CD4-positive, alpha-beta T cell (primary cell): Measurements from ENCODE around the gene NUBPL. TPM values are rescaled to one million over a fixed set of nuclear protein-coding genes. Genes with fewer than 3 reads are reported as not detected.

ENCODE experiments used
- ATAC-seq: fragments of 200-7000 bp; cut with Tn5 transposase; one replicate; pipeline ENCODE4 v1.10.0; 2022; ENCODE audit warnings: mild to moderate bottlenecking; ENCODE audit not compliant: poor library complexity
- CTCF ChIA-PET: fragments of 350-600 bp; sonication (Branson Sonifier 250); formaldehyde crosslinking; loops from one replicate; lab custom pipeline; 2021; ENCODE audit warnings: antibody characterized with exemption, inconsistent platforms; lab: Charles Lee
- POLR2A ChIA-PET: fragments of 350-600 bp; sonication (Branson Sonifier 250); formaldehyde crosslinking; loops from one replicate; lab custom pipeline; 2021; ENCODE audit warnings: antibody characterized with exemption, inconsistent platforms; lab: Charles Lee
- DNase-seq, 14 experiments: peaks; one replicate each; pipeline ENCODE4 v3.0.0-alpha.2; 2013 to 2020; ENCODE audit warnings: mixed read lengths in 2 of 14
- H3K27ac ChIP-seq, 2 donors: one replicate each; pipeline versions ENCODE4 v1.5.1 to v1.7.0; 2013; ENCODE audit warnings: low read length in 2 of 2, low read depth in 1 of 2, mild to moderate bottlenecking in 1 of 2
- H3K27me3 ChIP-seq, 2 experiments: 1 replicate in 1 of 2; 2 replicates in 1 of 2; pipeline versions ENCODE4 v1.6.1 to v1.7.0; 2013; ENCODE audit warnings: low read length in 2 of 2, control low read depth in 1 of 2, mild to moderate bottlenecking in 1 of 2, moderate library complexity in 1 of 2; ENCODE audit not compliant: insufficient read depth in 2 of 2, control insufficient read depth in 1 of 2
- H3K36me3 ChIP-seq: one replicate; pipeline ENCODE4 v1.6.1; 2013; ENCODE audit warnings: low read length, control low read depth; ENCODE audit not compliant: insufficient read depth
- H3K4me1 ChIP-seq: one replicate; pipeline ENCODE4 v1.6.1; 2013; ENCODE audit warnings: low read length, control low read depth; ENCODE audit not compliant: insufficient read depth
- H3K4me3 ChIP-seq: one replicate; pipeline ENCODE4 v1.5.1; 2013; ENCODE audit warnings: mild to moderate bottlenecking, low read length, moderate library complexity
- H3K9me3 ChIP-seq, 2 experiments: 1 replicate in 1 of 2; 2 replicates in 1 of 2; pipeline versions ENCODE4 v1.6.1 to v1.7.0; 2013; ENCODE audit warnings: low read length in 2 of 2, mild to moderate bottlenecking in 2 of 2, control low read depth in 1 of 2, moderate library complexity in 1 of 2; ENCODE audit not compliant: control insufficient read depth in 1 of 2, insufficient read depth in 1 of 2
- H3K27ac Mint-ChIP-seq: one replicate; pipeline ENCODE4 v1.8.0; 2020; ENCODE audit warnings: mixed read lengths
- H3K27me3 Mint-ChIP-seq: one replicate; pipeline ENCODE4 v1.8.0; 2021; ENCODE audit warnings: mixed read lengths
- H3K36me3 Mint-ChIP-seq: one replicate; pipeline ENCODE4 v1.8.0; 2021; ENCODE audit warnings: low read depth, mixed read lengths
- H3K4me1 Mint-ChIP-seq: one replicate; pipeline ENCODE4 v1.8.0; 2021; ENCODE audit warnings: low read depth, mixed read lengths
- H3K4me3 Mint-ChIP-seq: one replicate; pipeline ENCODE4 v1.8.0; 2020; ENCODE audit warnings: mild to moderate bottlenecking, mixed read lengths
- H3K9me3 Mint-ChIP-seq: one replicate; pipeline ENCODE4 v1.8.0; 2020; ENCODE audit warnings: mixed read lengths
- intact Hi-C, 2 experiments: fragments of 100-400 bp; cut with DNase I in 1 of 2; cut with micrococcal nuclease in 1 of 2; formaldehyde crosslinking; loops; one replicate each; pipeline versions ENCODE4 v1.15.1 to v1.9.0; 2023 to 2025; cut with DNase I, micrococcal nuclease
- total RNA-seq, 174 experiments: library from RNA in 2 of 174; stranded (reverse) in 2 of 174; gene quantifications; one replicate each; pipeline ENCODE4 v1.2.3 and lab custom pipeline; 2021 to 2026
- TF ChIP-seq, protein P1 (sequence below): fragments of 200-600 bp; IDR thresholded peaks from one replicate; pipeline ENCODE4 v1.8.0; 2022; ENCODE audit warnings: antibody characterized with exemption, mild to moderate bottlenecking

NUBPL gene
- total RNA-seq, 2 experiments from 2014 or later = 7.2 to 8.2 TPM

DNA sequence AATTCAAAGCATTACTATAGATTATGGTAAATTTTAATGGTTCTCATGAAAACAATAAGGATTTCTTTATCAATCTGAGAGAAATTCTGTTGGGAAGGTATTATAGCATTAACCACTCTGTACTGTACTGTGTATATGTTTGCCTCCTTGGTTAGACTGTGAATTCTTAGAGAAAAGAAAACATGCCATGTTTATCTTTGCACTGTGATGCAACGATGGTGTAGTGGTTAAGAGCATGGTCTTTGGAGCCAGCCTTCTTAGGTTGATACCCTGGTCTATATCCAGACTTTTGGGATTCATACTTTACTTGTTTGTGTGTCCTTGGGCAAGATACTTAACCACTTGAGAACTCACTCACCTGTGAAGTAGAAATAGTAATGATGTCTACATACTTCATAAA lies 32.2 kb upstream of the NUBPL start:
- Histone ChIP-seq H3K4me1 (no peaks in the 10 kb centered on the region), H3K27ac (no peak overlapping the region), H3K9me3 (peaks cover 0 to 10% of the 10 kb centered on the region in 2 experiments), H3K36me3 (no peaks in the 10 kb centered on the region), H3K27me3 (no peaks in the 10 kb centered on the region), H3K4me3 (no peak overlapping the region)
- no peak overlapping the region for H3K4me3 Mint-ChIP-seq
- TF ChIP-seq, protein P1, sequence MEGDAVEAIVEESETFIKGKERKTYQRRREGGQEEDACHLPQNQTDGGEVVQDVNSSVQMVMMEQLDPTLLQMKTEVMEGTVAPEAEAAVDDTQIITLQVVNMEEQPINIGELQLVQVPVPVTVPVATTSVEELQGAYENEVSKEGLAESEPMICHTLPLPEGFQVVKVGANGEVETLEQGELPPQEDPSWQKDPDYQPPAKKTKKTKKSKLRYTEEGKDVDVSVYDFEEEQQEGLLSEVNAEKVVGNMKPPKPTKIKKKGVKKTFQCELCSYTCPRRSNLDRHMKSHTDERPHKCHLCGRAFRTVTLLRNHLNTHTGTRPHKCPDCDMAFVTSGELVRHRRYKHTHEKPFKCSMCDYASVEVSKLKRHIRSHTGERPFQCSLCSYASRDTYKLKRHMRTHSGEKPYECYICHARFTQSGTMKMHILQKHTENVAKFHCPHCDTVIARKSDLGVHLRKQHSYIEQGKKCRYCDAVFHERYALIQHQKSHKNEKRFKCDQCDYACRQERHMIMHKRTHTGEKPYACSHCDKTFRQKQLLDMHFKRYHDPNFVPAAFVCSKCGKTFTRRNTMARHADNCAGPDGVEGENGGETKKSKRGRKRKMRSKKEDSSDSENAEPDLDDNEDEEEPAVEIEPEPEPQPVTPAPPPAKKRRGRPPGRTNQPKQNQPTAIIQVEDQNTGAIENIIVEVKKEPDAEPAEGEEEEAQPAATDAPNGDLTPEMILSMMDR = no peak
- no peaks in the 10 kb centered on the region for H3K9me3 Mint-ChIP-seq
- CTCF ChIA-PET = no interaction called here
- POLR2A ChIA-PET = interaction anchor here (0.7 kb wide), 1 partner anchor 798 kb away, joined by 3 read pairs; no protein-coding TSS in a partner anchor
- H3K4me1 Mint-ChIP-seq = no peaks in the 10 kb centered on the region
- DNase-seq (no peak), ATAC-seq (no peak)
- H3K36me3 Mint-ChIP-seq = no peaks in the 10 kb centered on the region
- H3K27ac Mint-ChIP-seq = no peak overlapping the region
- H3K27me3 Mint-ChIP-seq = peaks cover 7% of the 10 kb centered on the region
- intact Hi-C loops = no loop called here

GRCh38 chr14:31530136-31530535 lies 31.1 kb upstream of the NUBPL start:
- no peak for ATAC-seq
- no peak overlapping the region for H3K27ac ChIP-seq
- H3K27ac Mint-ChIP-seq = no peak overlapping the region
- H3K27me3 ChIP-seq = no peaks in the 10 kb centered on the region
- no peaks in the 10 kb centered on the region for H3K36me3 Mint-ChIP-seq
- H3K4me3 Mint-ChIP-seq = no peak overlapping the region
- H3K27me3 Mint-ChIP-seq = peaks cover 4% of the 10 kb centered on the region
- ChIA-PET CTCF (no interaction called here), POLR2A (no interaction called here)
- DNase-seq = no peak
- no peak overlapping the region for H3K4me3 ChIP-seq
- intact Hi-C loops = no loop called here
- H3K4me1 ChIP-seq = no peaks in the 10 kb centered on the region
- H3K36me3 ChIP-seq = no peaks in the 10 kb centered on the region
- H3K4me1 Mint-ChIP-seq = no peaks in the 10 kb centered on the region
- TF ChIP-seq, protein P1 = no peak
- peaks cover 0 to 10% of the 10 kb centered on the region in 2 experiments for H3K9me3 ChIP-seq
- no peaks in the 10 kb centered on the region for H3K9me3 Mint-ChIP-seq

DNA sequence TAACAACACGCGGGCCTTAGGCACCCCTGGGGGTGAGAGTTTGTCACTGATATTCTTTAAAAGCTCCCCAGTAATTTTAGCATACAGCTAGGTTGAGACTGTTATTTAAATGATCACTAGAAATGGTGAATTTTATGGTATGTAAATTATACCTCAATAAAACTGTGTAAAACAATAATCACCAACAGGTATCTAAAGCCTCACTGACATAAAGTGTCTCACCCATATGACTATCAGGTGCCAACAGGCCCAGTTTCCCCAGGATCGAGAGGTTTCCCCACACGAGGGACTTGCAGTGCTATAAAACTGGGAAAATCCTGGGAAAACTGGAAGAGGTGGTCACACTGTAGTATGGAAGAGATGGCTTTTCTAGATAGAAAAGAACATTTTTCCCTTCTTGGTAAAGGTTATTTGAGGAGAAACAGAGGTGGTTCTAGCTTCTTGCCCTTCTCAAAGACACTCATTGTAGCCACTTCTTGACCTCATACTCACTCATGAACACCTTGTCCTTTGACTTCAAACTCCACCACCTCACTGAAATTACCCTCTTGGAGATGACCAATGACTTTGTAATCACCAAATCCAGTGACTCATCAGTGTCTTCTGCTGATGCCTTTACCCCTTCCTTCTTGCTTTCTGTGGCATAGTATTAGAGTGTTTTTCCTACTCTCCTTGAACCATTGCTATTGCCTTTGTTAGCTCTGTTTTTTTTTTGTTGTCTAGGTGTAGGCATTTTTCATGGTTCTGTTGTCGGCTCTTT lies 24.8 kb upstream of the NUBPL start:
- CTCF ChIA-PET = no interaction called here
- H3K4me3 ChIP-seq = no peak overlapping the region
- Mint-ChIP-seq H3K4me3 (no peak overlapping the region), H3K27me3 (peaks cover 26% of the 10 kb centered on the region), H3K9me3 (no peaks in the 10 kb centered on the region), H3K36me3 (no peaks in the 10 kb centered on the region), H3K27ac (no peak overlapping the region), H3K4me1 (no peaks in the 10 kb centered on the region)
- no peaks in the 10 kb centered on the region for H3K36me3 ChIP-seq
- no peak overlapping the region for H3K27ac ChIP-seq
- H3K9me3 ChIP-seq = no peaks in the 10 kb centered on the region
- ATAC-seq = no peak
- H3K4me1 ChIP-seq = no peaks in the 10 kb centered on the region
- TF ChIP-seq, protein P1 = no peak
- POLR2A ChIA-PET = no interaction called here
- peaks cover 0 to 4% of the 10 kb centered on the region in 2 experiments for H3K27me3 ChIP-seq
- no peak for DNase-seq
- intact Hi-C loops = no loop called here
